AG04450 (cell line): ENCODE data around the gene SYT4. TPM values are rescaled to one million over a fixed set of nuclear protein-coding genes. Genes with fewer than 3 reads are reported as not detected.
A peak's percentile ranks its signal among the peaks of the same experiment; 100 is the strongest.

Experiments used
- CTCF ChIA-PET: fragments of 300-600, 350-600 bp; formaldehyde crosslinking; extraction: SDS; loops from one replicate; lab custom pipeline; 2022; ENCODE audit warnings: antibody characterized with exemption, inconsistent platforms; lab: Charles Lee
- POLR2A ChIA-PET: fragments of 350-600 bp; formaldehyde crosslinking; extraction: SDS; loops from one replicate; lab custom pipeline; 2021; ENCODE audit warnings: antibody characterized with exemption, inconsistent platforms; lab: Yijun Ruan, JAX
- DNase-seq: peaks from one replicate; pipeline ENCODE4 v3.0.0-alpha.2; 2011; ENCODE audit warnings: low read depth, low spot score
- H3K27ac ChIP-seq: one replicate; pipeline ENCODE4 v1.5.1; 2012; ENCODE audit warnings: low read depth, low read length, control low read depth
- H3K27me3 ChIP-seq: one replicate; pipeline ENCODE4 v1.6.0; 2012; ENCODE audit warnings: low read length; ENCODE audit not compliant: control insufficient read depth, insufficient read depth
- H3K4me3 ChIP-seq: 2 replicates; pipeline ENCODE4 v1.5.1; 2011; ENCODE audit warnings: mild to moderate bottlenecking, low read depth, low read length, control low read depth
- H3K9me3 ChIP-seq: 2 replicates; pipeline ENCODE4 v1.5.1; 2012; ENCODE audit warnings: low read length; ENCODE audit not compliant: control insufficient read depth, insufficient read depth
- CTCF ChIP-seq: IDR thresholded peaks from 2 replicates; pipeline ENCODE4 v1.5.1; 2011; ENCODE audit warnings: low read depth, low read length, control low read depth, inconsistent platforms
- polyA plus RNA-seq: library from polyadenylated mRNA; depleted of rRNA; stranded (reverse); fragments of >200 nt; gene quantifications from 2 replicates; pipeline ENCODE4 v1.2.3, GENCODE V29; 2011

Gene SYT4
- polyA plus RNA-seq, 1 experiment = not detected

GRCh38 chr18:43276491-43276890 lies 799 bp downstream of the SYT4 start:
- no peak overlapping the region for H3K4me3 ChIP-seq
- H3K27ac ChIP-seq = no peak overlapping the region
- ChIA-PET POLR2A (no interaction called here), CTCF (interaction anchor here (1.3 kb wide), 1 partner anchor 1162 kb away, joined by 6 read pairs; no protein-coding TSS in a partner anchor)
- peaks cover under 1% of the 10 kb centered on the region; the same call in 1 of the 2 replicates for H3K9me3 ChIP-seq
- no peaks in the 10 kb centered on the region for H3K27me3 ChIP-seq
- no peak for DNase-seq
- no peak for TF ChIP-seq CTCF

- H3K27me3 ChIP-seq = no peaks in the 10 kb centered on the region
- no peaks in the 10 kb centered on the region for H3K9me3 ChIP-seq
- no peak overlapping the region for H3K27ac ChIP-seq
- ChIA-PET POLR2A (no interaction called here), CTCF (interaction anchor here (1.3 kb wide), 1 partner anchor 1161 kb away, joined by 6 read pairs; no protein-coding TSS in a partner anchor)
- no peak overlapping the region for H3K4me3 ChIP-seq
- DNase-seq = no peak
- TF ChIP-seq CTCF = no peak
Observed at GRCh38 chr18:43275546-43275945, 1.7 kb downstream of the SYT4 start.

GRCh38 chr18:43274526-43274925 lies 2.8 kb downstream of the SYT4 start:
- Histone ChIP-seq H3K9me3 (no peaks in the 10 kb centered on the region), H3K27me3 (no peaks in the 10 kb centered on the region), H3K27ac (no peak overlapping the region), H3K4me3 (no peak overlapping the region)
- DNase-seq = no peak
- ChIA-PET POLR2A (no interaction called here), CTCF (interaction anchor here (6.0 kb wide), 1 partner anchor 1160 kb away, joined by 179 read pairs; no protein-coding TSS in a partner anchor)
- TF ChIP-seq CTCF = no peak

- peak; percentile 78 for TF ChIP-seq CTCF
- H3K4me3 ChIP-seq = no peak overlapping the region
- peak; percentile 6 for DNase-seq
- no peak overlapping the region for H3K27ac ChIP-seq
- CTCF ChIA-PET = interaction anchor here (0.5 to 6.0 kb wide), 27 partner anchors 9 to 1244 kb away, joined by 3 to 179 read pairs (median 4); no protein-coding TSS in a partner anchor
- POLR2A ChIA-PET = no interaction called here
- no peaks in the 10 kb centered on the region for H3K9me3 ChIP-seq
- no peaks in the 10 kb centered on the region for H3K27me3 ChIP-seq
Observed at GRCh38 chr18:43271593-43272432, 5.5 kb downstream of the SYT4 start.

- no peak overlapping the region for H3K27ac ChIP-seq
- TF ChIP-seq CTCF = no peak
- no peak overlapping the region for H3K4me3 ChIP-seq
- DNase-seq = no peak
- POLR2A ChIA-PET = no interaction called here
- no peaks in the 10 kb centered on the region for H3K27me3 ChIP-seq
- no peaks in the 10 kb centered on the region for H3K9me3 ChIP-seq
- CTCF ChIA-PET = no interaction called here
Observed at GRCh38 chr18:43267818-43268217, 9.5 kb downstream of the SYT4 start.
